Stimulated activated CD8-positive, alpha-beta memory T cell treated with anti-CD3 and anti-CD28 coated beads, Interleukin-2, amount 100 ng/mL, for 48 hours (primary cell): ENCODE results near the gene RWDD3.

Experiments used
- DNase-seq, 2 donors: peaks; one replicate each; pipeline ENCODE4 v3.0.0-alpha.2; 2020; ENCODE audit warnings: low read depth in 2 of 2

The RWDD3 gene

GRCh38 chr1:95281781-95282517 lies 47.9 kb downstream of the RWDD3 start:
- no peak for DNase-seq

GRCh38 chr1:95282518-95282895 lies 48.5 kb downstream of the RWDD3 start:
- no peak for DNase-seq

- DNase-seq: no peak
These were observed 50.4 kb downstream of the RWDD3 start for GRCh38 chr1:95284420-95284819.

- DNase-seq: no peak
These were observed 52.5 kb downstream of the RWDD3 start for GRCh38 chr1:95286479-95286878.

- DNase-seq: no peak
These were observed 53.1 kb downstream of the RWDD3 start for GRCh38 chr1:95287081-95287480.

GRCh38 chr1:95287825-95288224 lies 53.8 kb downstream of the RWDD3 start:
- DNase-seq: no peak
